Heart left ventricle (tissue), 13 donors: Measurements from ENCODE around the gene SFMBT2.

ENCODE experiments used
- POLR2A ChIP-seq, 2 donors: fragments of 450-650 bp; IDR thresholded peaks; one replicate each; pipeline ENCODE4 v1.6.1; 2017; ENCODE audit warnings: antibody characterized with exemption in 2 of 2, mild to moderate bottlenecking in 2 of 2, moderate library complexity in 2 of 2
- TF ChIP-seq, protein P1 (sequence below), 12 donors: fragments of 200-600 bp; sonication (generic) in 4 of 12; IDR thresholded peaks; one replicate each; pipeline versions ENCODE4 v1.5.0 to v1.8.0; 2018 to 2022; ENCODE audit warnings: antibody characterized with exemption in 12 of 12, mild to moderate bottlenecking in 5 of 12
- donor health status: ischemic (EF 13 %, LVEDD 7.1; RV severe dilation, severe dysfunction).
- donor health status: DM: no; HTN: yes; CAD: no.
- donor health status: DM: no; HTN: no; CAD: no.
- donor health status: ischemic (EF 25% LVEDD 6.9; RV normal size, moderate dysfunction).
- donor health status: ischemic (EF 25% LVEDD 5.7; RV mildly dilated, moderate dysfunction).
- donor health status: ischemic (EF 35%, LVEDD 5.7; RV mildly dilated, moderate dysfunction).
- donor health status: nonischemic (EF 11% LVEDD 7.7; RV severe dilation, severe dysfunction).
- donor health status: DM: yes; HTN: yes; CAD: no.
- donor health status: PGD.
- donor health status: ischemic (EF 29% LVEDD 5.4; RV normal size, mild dysfunction).
- donor health status: nonischemic (EF 23%, LVEDD 6.1; RV moderate dilation, normal function).

DNA sequence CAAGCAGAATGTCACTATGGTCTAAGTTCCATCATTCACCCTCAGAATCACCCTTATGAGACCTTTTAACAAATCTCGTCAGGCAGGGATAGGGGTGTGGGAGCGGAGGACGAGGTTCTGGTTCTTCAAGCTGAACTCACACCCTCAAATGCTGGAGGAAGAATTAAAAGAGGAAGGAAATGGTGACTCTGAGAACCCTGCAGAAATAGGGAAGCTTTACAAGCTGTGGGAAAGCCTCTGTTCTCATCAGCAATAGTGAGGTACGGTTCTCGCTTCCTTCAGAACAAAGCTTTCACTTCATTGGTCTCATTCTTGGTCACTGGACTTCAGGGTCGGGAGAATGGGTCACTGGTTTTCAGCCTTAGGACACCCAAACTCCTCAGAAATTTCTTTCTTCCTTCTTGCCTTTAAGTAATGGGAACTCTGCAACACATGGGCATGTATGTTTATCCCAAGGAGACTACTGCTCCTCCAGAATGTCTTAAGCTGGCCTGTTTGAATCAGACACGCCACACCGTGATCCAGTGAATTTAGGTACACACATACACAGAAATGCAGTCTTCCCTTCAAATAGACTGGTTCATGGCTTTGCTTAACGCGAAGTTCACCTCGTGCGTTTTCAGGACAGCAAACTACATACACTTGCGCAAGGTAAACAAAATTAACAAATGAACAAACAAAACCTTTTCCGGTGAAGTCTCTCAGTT, 226.0 kb downstream of the SFMBT2 start:
- TF ChIP-seq, protein P1, sequence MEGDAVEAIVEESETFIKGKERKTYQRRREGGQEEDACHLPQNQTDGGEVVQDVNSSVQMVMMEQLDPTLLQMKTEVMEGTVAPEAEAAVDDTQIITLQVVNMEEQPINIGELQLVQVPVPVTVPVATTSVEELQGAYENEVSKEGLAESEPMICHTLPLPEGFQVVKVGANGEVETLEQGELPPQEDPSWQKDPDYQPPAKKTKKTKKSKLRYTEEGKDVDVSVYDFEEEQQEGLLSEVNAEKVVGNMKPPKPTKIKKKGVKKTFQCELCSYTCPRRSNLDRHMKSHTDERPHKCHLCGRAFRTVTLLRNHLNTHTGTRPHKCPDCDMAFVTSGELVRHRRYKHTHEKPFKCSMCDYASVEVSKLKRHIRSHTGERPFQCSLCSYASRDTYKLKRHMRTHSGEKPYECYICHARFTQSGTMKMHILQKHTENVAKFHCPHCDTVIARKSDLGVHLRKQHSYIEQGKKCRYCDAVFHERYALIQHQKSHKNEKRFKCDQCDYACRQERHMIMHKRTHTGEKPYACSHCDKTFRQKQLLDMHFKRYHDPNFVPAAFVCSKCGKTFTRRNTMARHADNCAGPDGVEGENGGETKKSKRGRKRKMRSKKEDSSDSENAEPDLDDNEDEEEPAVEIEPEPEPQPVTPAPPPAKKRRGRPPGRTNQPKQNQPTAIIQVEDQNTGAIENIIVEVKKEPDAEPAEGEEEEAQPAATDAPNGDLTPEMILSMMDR (IDR thresholded peaks at IDR 0.05), result no peak
- no peak for TF ChIP-seq POLR2A (IDR thresholded peaks at IDR 0.05)
